A204.1 (cell line): ENCODE results near the gene SELENOS.

Experiments
- FAIRE-seq: peaks from 2 replicates; lab custom pipeline; 2012; peaks lifted over from hg19 to GRCh38; lab: Jason Lieb, UNC

SELENOS gene

DNA sequence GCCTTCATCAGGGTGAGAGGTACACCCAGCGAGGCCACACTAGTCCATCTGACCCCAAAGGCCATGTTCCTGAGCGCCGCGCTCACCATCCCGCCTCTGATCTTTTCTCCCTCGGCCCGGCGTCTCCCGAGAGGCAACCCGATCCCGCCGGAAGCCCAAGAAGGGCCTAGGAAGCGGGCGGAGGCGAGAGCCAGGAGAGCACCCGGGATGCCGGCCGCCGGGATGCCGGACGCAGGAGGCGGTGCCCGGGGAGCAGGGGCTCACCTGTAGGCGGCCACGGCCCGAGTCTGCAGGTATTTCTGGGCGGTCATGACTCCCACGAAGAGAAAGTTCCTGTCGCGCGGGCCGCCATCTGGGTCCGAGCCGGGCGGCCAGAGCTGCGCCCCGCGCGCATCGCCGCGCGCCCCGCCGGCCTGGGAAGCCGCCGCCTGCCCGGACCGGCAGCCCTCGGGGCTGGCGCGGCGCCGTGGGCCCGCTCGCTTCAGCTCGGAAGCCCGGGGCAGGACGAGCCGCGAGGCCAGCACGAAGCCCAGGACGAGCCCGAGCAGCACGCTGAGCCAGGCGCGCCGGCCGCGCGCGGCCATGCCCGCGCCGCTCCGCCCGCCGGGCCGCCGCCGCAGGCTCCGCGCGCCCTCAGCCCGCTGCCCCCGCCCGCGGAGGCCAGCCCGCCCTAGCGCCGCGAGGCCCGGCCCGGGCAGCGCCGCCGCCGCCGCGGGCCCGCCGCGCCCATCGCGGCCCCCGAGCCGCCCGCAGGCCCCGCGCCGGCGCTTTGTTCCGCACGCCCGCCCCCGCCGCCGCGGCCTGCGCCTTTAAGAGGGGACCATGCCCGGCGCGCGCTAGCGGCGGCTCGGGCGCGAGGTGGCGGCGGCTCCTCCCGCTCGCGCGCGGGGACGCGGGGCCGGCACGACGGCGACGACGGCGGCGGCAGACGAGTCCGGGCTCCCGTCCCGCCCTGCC, 26.1 kb downstream of the SELENOS start:
- no peak for FAIRE-seq

- no peak for FAIRE-seq
Measured at GRCh38 chr15:101250341-101250831, 26.9 kb downstream of the SELENOS start.

GRCh38 chr15:101248274-101248673, 29.0 kb downstream of the SELENOS start:
- FAIRE-seq: no peak

- FAIRE-seq: no peak
Measured at GRCh38 chr15:101246824-101247745, 30.2 kb downstream of the SELENOS start.

GRCh38 chr15:101246391-101246790, 30.9 kb downstream of the SELENOS start:
- no peak for FAIRE-seq

GRCh38 chr15:101244889-101245668, 32.2 kb downstream of the SELENOS start:
- FAIRE-seq: no peak

DNA sequence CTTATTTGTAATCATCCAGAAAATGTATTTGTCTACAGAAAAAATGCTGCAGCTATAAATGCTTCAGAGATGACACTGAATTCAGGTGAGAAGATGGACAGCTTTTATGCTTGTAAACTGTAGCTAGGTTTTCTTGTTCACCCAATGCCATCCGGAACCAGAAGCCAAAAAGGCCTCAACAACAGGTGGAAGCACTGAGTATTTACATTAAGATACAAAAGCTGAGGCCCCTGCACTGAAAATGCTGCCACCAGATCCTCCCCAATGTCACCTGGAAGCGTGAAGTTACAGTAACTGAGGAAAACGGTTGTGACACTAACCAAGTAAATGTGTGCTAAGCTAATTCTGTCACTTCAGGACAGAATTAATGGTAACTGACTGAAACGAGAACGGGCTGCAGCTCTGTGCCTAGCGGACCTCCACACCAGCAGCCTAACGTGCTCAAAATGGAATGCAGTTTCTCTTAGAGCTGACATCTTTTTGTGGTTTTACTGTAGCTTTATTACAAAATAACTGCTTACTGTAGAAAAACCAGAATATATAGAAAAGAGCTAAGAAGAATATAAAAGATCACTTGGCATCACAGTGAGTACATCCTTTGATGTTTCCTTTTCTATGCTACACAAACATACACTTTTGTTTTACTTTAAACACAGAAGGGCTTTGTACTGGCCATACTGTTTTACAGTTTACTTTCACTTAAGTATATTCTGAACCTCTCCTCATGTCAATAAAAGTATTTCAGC, 33.1 kb downstream of the SELENOS start:
- FAIRE-seq: no peak

DNA sequence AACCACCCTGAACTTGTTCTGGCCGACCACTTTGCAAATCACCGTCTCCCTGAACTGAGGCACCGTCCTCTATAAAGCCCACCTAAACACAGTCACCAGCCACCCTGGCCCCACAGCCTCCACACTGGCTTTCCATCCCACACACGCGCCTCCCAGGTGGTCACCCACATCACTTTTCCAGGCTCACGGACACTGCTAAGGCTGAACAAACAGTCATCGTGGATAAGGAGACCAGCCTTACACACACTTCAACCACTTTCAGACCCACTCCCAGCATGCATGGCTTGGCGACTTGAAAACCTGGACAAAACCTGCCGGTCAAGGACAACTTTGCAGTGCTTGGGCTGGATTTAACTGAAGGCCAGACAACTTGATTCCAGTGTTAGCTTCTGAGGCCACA, 33.9 kb downstream of the SELENOS start:
- FAIRE-seq: no peak

- FAIRE-seq: no peak
Measured at GRCh38 chr15:101242999-101243336, 34.3 kb downstream of the SELENOS start.

DNA sequence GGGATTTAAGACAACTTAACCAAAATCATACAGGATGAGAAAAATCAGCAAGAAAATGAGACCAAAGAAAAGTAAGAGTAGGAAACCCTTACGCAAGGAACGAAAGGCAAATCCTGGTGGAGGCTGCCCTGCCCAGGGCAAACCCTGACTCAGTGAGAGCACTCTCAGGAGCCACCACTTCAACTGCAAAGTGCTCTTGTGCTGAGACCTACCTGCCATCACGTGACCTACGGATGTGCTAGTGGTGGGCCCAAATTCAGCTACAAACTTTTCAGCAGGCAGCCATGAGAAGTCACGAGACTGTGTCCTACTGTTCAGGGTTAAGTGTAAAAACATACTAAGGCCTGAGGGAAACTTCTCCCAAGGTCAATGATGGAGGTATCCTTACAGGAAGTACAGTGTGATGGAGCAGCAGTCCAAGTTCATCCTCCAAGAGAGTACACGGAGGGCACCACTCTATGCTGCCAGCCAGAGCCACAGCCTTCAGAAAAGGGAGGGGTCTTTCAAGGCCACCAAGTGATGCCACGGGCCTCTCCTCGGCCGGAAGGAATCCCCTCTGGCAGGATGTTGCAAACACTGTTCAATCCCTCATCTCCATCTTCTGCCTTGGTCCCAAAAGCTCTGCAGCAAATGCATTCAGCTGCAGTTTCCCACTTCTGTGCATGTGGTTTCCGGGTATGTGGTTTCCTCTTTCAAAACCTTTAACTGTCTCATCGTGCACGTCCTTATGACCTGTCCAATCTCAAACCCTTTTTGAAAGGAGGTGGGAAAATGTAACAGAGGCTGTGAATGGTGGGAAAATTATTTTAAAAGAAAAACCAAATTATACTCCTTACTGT, 34.9 kb downstream of the SELENOS start:
- no peak for FAIRE-seq

DNA sequence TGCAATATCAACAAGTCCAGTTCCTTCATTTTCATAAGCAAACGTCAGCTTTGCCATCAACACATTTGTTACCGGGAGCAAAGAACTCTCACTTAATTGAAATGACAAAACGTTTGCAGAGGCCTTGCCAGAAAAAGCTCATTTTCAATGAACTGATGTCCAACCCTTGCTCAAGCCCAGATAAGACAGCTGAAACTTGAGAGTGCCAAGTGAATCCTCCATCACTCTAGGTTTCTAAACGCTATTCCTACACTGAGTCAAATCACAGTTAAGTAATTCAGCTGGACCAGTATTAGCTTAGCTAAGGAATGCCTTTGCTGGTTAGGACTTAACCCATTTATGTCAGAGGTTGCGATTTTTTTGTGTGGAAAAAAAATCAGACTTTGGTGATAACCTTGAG, 36.9 kb downstream of the SELENOS start:
- no peak for FAIRE-seq

- FAIRE-seq: no peak
Measured at GRCh38 chr15:101239724-101240136, 37.6 kb downstream of the SELENOS start.

DNA sequence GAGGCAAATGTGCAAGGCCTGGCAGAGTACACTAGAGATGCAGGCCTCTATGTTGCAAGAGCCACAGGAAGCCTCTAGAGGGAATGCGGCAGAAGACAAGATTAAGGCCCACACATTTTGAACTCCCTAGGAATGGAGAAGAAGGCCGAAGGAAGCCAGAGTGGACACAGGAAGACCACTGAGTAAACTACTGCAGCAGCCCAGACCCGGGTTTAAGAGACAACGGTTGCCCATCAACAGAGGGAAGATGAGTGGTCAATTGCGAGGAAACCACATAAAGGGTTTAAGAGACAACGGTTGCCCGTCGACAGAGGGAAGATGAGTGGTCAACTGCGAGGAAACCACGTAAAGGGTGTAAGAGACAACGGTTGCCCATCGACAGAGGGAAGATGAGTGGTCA, 40.0 kb downstream of the SELENOS start:
- no peak for FAIRE-seq

GRCh38 chr15:101233651-101234280, 43.5 kb downstream of the SELENOS start:
- no peak for FAIRE-seq

- FAIRE-seq: no peak
Measured at GRCh38 chr15:101232677-101233076, 44.6 kb downstream of the SELENOS start.

- FAIRE-seq: no peak
Measured at GRCh38 chr15:101228313-101228712, 49.0 kb downstream of the SELENOS start.

DNA sequence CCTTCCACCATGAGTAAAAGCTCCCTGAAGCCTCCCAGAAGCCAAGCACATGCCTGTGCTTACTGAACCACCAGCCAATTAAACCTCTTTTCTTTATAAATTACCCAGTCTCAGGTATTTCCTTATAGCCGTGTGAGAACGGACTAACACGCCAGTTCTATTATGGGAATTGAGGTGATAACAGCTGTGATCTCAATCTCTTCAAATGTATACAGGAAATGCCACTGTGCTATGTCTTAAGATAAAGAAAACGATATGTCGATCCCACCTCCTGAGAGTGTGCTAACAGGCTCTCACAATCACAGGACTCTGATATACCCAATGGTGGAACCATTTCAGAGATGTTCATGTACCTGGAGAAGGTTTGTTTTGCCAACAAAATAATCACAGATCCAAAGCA, 51.6 kb downstream of the SELENOS start:
- no peak for FAIRE-seq
